Iris pigment epithelial cell (primary cell): ENCODE data around the gene B3GALT4.

Experiments used
- DNase-seq: peaks from one replicate; pipeline ENCODE4 v3.0.0-alpha.2; 2011; ENCODE audit warnings: low read depth

The B3GALT4 gene

GRCh38 chr6:33315793-33316602 is 39.1 kb downstream of the B3GALT4 start:
- DNase-seq = no peak

GRCh38 chr6:33316603-33317418 is 39.9 kb downstream of the B3GALT4 start:
- DNase-seq = no peak

DNA sequence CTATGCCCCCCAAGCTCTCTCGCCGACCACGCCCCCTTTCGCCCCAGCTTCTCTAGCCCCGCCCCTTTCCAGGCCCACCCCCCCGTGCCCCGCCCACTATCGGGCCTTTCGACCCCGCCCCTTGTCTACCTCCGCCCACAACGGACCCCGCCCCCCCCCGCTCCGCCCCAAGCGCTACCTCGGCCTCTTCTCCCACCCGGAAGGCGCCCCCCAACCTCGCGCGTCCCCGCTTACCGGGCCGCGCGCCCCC is 40.4 kb downstream of the B3GALT4 start:
- no peak for DNase-seq

DNA sequence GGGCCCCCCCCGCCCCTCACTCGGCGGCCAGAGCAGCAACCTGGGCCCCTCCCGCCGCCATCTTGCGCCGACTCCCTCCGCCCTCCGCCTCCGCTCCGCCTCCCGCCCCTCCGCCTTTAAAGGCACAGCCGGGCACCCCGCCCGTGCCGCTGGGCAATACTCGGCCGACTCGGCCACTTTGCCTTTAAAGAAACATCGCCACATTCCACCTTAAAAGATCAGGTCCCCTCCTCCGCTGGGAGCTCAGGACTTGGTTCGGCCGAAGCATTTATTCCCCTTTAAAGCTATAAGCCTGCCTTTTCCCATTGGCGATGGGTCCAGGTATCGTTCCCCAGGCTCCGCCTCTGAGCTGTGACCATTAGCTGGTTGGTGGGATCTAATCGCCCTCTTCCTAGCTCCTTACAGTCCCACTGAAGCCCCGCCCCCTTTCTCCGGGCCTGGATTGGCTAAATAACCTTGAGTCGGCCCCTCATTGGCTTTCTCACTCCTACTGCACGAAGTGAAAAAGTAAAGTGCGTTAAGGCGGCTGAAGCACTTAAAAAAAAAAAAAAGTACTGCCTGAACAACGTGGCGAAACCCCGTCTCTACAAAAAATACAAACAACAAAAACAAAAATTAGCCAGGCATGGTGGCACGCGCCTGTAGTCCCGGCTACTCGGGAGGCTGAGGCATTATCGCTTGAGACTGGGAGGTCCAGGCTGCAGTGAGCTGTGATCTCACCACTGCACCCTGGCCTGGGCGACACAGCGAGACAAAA is 40.9 kb downstream of the B3GALT4 start, which contains the start of gene ZBTB22:
TSS of gene ZBTB22 (minus strand) at position 76 of the 757 bp plus-strand sequence. CDS start 828 bp downstream, outside the sequence.
- DNase-seq = peak; percentile 100

GRCh38 chr6:33318426-33319073 is 41.6 kb downstream of the B3GALT4 start:
- no peak for DNase-seq

GRCh38 chr6:33319939-33320314 is 43.0 kb downstream of the B3GALT4 start:
- DNase-seq = no peak

- peak; percentile 95 for DNase-seq
These were observed 43.6 kb downstream of the B3GALT4 start for GRCh38 chr6:33320315-33321181.

DNA sequence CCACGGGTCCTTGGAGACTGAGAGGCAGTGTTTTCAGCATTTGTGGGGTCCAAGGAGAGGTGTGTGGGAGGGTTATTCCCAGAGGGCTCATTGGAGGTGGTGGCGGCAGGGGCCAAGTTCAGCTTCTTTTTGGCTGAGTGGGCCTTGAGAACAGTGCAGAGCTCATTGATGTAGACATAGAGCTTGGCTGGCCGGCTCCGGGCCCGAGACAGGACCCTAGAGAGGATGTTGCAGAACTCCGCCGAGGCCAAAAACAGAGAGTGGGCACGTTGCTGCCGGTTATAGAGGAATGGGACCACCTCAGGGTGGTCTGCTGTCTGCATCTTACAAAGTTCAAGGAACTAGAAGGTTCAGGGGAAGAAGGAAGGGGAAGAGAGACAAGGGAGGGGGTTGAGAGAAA is 44.3 kb downstream of the B3GALT4 start:
- DNase-seq = no peak

GRCh38 chr6:33323623-33323948 is 46.7 kb downstream of the B3GALT4 start:
- no peak for DNase-seq

- DNase-seq = no peak
These were observed 47.2 kb downstream of the B3GALT4 start for GRCh38 chr6:33324125-33324524.
